ENCODE data around the gene ZC3H4.
"Not testable (repeated sequence)": the region's sequence is repeated elsewhere in the genome, so short reads cannot be mapped to it uniquely, and the experiment has no call there.

Gene ZC3H4

GRCh38 chr19:47112997-47113849 lies at the start of gene ZC3H4:
ZC3H4 (minus strand) TSS chr19:47113776; CDS start chr19:47112584, 1,192 bp downstream.
- peak; percentile 98 for DNase-seq

DNA sequence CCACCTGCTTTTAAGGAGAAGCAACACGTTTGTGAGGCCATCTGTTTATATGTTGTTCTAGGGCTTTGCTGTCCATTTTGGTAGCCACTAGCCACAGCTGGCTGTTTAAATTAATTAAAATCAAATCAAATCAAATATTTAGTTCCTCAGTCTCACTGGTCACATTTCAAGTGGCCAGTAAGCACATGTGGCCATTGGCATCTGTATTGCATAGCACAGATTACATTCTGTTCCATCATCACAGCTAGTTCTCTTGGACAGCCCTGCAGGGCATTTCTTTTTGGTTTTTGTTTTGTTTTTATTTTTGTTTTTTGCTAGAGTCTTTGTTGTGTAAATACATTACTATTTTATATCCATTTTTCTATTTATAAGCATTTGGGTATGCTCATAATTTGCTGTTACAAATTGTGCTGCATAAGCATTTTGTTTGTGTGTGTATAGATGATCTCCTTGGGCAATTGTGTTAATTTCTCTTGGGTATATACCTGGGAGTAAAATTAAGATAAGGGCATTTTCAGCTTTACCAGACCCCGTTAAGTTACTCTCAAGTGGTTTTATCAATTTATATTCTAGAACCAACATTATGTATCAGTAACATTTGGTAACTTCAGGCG lies 48.4 kb upstream of the ZC3H4 start:
- no peak for DNase-seq

DNA sequence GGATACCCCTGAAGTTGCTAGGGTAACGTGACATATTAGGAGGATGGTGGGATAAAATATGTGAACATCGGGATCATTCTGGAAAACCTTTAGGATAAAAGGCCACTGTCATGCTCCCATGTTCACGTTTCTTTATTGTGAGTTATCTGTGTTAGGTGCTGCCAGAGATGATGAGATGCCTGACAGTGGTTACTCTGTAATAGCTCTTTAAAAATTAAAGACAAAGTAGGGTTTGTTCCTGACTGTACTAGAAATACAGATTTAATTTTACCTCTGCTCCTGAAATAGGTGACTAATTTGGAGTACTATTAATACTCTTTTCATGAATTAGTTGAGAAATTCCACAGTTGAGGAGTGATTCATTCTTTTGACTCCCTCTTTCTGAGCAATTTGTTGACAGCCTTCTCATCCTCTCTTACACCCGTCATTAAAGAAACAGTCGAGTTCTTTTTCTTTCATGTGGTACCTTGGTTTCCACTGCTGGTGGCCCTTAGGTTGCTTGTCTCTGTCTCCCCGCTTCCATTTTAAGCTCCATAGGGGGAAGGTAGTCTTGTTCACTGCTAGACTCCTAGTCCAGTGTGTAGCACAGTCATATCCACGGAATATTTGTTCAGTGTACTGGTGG lies 45.4 kb upstream of the ZC3H4 start:
- DNase-seq, result peak; percentile 25

GRCh38 chr19:47158367-47158791 lies 44.8 kb upstream of the ZC3H4 start:
- DNase-seq, result no peak

DNA sequence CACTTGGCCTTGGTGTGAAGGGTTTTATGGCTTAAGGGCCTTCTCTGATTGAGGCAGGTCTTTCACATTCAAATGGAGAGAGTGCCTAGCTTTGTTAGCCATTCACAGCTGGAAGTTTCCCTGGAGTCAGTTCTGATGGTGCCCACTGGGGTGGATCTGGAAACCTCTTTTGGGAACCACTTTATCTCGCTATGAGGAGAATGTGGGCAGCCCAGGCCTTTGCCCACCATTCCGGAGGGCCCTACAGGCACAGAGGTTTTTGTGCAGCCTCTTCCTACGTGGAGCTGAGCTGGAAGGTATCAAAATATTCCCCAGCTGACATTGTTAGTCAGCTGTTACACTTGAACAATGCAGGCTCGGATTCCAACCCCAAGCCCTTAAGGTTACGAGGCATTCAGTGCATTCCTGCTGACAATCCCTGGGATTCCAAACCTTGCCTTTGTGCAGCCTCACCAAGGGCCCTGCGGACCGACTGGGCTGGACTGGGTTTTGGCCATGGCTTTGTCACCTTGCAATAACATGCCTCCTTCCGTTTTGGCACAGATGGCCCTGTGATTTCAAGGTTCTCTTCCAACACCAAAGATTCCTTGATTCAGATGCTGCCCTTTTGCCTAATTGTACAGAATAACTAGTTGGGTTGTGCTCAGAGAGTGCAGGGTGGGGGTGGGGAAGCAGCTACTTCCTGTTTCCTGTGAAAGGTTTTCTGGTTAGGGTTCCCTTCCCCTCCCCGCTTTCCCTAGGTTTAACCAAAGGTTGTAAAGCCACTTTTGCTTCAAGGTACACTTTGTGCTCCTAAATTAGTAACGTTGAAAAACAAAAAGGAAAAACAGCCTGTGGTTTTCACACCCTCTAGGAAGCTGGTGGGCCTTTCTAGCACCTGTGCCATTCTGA lies 44.1 kb upstream of the ZC3H4 start:
- DNase-seq, result no peak

- no peak for DNase-seq
These were observed 43.4 kb upstream of the ZC3H4 start for GRCh38 chr19:47156861-47157430.

DNA sequence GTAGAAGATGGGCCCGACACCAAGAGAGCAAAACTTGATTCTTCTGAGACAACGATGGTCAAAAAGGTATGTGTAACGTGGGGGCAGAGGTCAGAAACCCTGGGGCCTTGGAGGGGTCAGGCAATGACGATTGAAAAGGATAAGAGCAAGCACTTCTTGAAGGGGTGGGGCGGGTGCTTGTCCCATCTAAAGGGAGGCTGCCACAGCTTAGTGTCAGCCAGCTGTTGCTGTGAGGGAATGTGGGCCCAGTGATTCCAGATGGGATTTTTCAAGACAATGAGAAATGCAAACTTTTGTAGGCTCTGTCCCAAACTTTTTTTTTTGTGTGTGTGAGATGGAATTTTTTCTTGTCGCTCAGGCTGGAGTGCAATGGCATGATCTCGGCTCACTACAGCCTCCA lies 41.6 kb upstream of the ZC3H4 start:
- no peak for DNase-seq

- no peak for DNase-seq
These were observed 39.7 kb upstream of the ZC3H4 start for GRCh38 chr19:47153266-47153665.

DNA sequence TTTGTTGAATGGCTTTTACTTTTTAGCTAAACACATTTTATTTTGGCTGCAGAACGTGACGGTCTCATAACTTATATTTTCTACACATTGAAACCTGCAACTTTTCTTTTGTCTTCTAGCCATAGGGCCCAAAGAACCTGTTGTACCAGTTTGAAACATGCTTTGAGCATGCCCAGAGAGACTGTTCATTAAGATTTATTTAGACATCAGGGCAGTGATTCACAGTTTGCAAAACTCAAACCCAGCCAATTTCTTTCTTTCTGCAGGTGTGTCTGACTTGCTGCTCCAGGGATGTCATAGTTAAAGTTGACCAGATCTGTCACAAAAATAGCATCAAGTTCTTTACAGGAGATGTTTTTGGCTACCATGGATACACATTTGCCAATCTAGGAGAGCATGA lies 39.1 kb upstream of the ZC3H4 start:
- DNase-seq, result no peak

GRCh38 chr19:47152205-47152604 lies 38.6 kb upstream of the ZC3H4 start:
- DNase-seq, result no peak

GRCh38 chr19:47151627-47152026 lies 38.1 kb upstream of the ZC3H4 start:
- DNase-seq, result no peak

GRCh38 chr19:47146920-47147319 lies 33.3 kb upstream of the ZC3H4 start:
- no peak for DNase-seq

GRCh38 chr19:47145639-47146486 lies 32.3 kb upstream of the ZC3H4 start:
- no peak for DNase-seq

DNA sequence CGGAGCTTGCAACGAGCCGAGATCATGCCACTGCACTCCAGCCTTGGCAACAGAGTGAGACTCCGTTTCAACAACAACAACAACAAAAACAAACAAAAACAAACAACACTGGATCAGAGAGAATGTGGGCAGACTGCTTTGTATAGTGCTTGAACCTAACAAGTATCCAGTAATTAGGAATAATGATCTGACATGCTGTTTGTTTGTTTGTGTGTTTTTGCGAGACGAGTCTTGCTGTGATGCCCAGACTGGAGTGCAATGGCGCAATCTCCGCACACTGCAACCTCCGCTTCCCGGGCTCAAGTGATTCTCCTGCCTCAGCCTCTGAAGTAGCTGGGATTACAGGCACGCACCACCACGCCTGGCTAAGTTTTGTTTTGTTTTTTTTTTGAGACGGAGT lies 31.1 kb upstream of the ZC3H4 start:
- DNase-seq, result no peak

- no peak for DNase-seq
These were observed 29.9 kb upstream of the ZC3H4 start for GRCh38 chr19:47143322-47144073.

DNA sequence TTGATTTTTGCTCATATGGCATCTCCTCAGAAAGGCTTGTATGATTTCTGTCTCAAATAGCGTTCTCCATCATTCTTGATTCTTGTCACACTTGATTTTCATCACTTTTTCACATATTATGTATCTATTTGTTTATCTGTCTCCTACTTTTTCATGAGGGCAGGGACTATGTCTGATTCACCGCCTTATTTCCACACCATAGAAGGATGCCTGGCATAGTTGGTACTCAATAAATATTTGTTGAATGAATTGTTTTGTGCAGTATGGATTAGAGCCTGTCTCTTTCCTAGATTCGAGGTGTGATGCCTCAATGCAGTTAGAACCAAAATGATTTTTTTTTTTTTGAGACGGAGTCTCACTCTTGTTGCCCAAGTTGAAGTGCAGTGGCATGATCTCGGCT lies 29.2 kb upstream of the ZC3H4 start:
- DNase-seq, result no peak

DNA sequence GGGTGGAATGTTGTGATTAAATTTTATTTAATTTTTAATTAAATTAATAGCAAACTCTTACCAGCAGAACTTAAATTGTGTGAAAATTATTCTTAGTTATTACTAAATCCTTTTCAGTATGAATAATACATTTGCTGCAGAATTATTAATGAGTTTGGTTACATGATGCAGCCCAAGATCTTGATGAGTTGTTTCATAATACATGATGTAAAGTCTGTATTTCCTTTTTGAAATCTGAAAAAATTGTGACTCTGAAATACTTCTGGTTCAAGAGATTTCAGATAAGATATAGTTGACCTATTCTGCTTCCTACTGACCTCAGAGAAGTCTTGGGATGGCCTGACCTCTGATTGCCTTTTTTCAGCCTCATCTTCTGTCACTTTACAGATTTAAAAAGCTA lies 28.1 kb upstream of the ZC3H4 start:
- DNase-seq, result no peak

- DNase-seq, result not testable (repeated sequence)
These were observed 27.7 kb upstream of the ZC3H4 start for GRCh38 chr19:47141252-47141651.

- no peak for DNase-seq
These were observed 21.6 kb upstream of the ZC3H4 start for GRCh38 chr19:47135156-47135555.

DNA sequence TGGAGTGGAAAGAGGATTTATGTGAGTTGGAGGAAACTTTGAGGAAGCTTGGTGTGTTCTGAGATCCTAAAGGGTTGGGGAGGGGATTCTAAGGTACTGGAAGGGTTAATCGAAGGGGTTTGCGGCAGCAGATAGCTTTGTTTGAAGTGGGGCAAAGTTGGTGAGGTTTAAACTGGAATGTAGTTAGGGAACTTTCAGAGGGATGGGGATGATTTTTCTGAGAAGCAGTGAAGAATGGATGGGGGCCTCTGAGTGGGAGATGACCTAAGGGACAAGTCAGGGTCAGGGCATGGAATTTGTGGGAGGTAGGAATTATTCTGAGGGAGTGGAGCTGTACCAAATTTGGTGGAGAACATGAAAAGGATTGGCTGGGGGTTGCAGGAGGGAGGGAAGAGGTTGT lies 21.0 kb upstream of the ZC3H4 start:
- DNase-seq, result no peak

GRCh38 chr19:47133021-47133471 lies 19.5 kb upstream of the ZC3H4 start:
- no peak for DNase-seq
